Cardiac muscle cell (in vitro differentiated cells and primary cell): ENCODE measurements around the gene PRKCA. TPM values are rescaled to one million over a fixed set of nuclear protein-coding genes. Genes with fewer than 3 reads are reported as not detected.

Experiments
- DNase-seq, 2 donors: peaks; one replicate each; pipeline versions ENCODE4 v3.0.0 to v3.0.0-alpha.2; 2010 to 2017; ENCODE audit warnings: low read depth in 1 of 2, low spot score in 1 of 2
- H3K27ac ChIP-seq: fragments of 200-600 bp; sonication (generic); 2 replicates; pipeline ENCODE4 v1.5.1; 2016
- H3K27me3 ChIP-seq: fragments of 200-600 bp; sonication (generic); 2 replicates; pipeline ENCODE4 v1.6.0; 2016; ENCODE audit warnings: control low read depth
- H3K36me3 ChIP-seq: fragments of 200-600 bp; sonication (generic); 2 replicates; pipeline ENCODE4 v1.5.1; 2016; ENCODE audit warnings: control low read depth
- H3K4me1 ChIP-seq: fragments of 200-600 bp; sonication (generic); 2 replicates; pipeline ENCODE4 v1.8.1; 2017; ENCODE audit warnings: low read depth, mild to moderate bottlenecking, mixed run types
- H3K4me3 ChIP-seq: fragments of 200-600 bp; sonication (generic); 2 replicates; pipeline ENCODE4 v1.5.1; 2016; ENCODE audit warnings: mild to moderate bottlenecking
- H3K9me3 ChIP-seq: fragments of 200-600 bp; sonication (generic); 2 replicates; pipeline ENCODE4 v1.5.1; 2017; ENCODE audit warnings: low read depth, mild to moderate bottlenecking, control low read depth
- CTCF ChIP-seq: IDR thresholded peaks from 2 replicates; pipeline ENCODE4 v1.5.1; 2012; ENCODE audit warnings: low read depth, mild to moderate bottlenecking, low read length
- polyA plus RNA-seq: library from polyadenylated mRNA; unstranded; fragments of >200 nt; fragmentation: Nextera tagmentation; extraction: Ambion mirVana; gene quantifications from 2 replicates; pipeline ENCODE4 v1.2.1, GENCODE V29; 2016
- total RNA-seq: library from RNA; depleted of rRNA; stranded (reverse); fragments of >200 nt; gene quantifications from 2 replicates; pipeline ENCODE4 v1.2.3, GENCODE V29; 2016

PRKCA gene
- total and polyA plus RNA-seq, 2 experiments from 2014 or later = 3.1 to 10.3 TPM

GRCh38 chr17:66842505-66842904 is 540.1 kb downstream of the PRKCA start:
- no peaks in the 10 kb centered on the region for H3K27me3 ChIP-seq
- no peaks in the 10 kb centered on the region for H3K9me3 ChIP-seq
- H3K36me3 ChIP-seq = no peaks in the 10 kb centered on the region
- H3K4me3 ChIP-seq = no peak overlapping the region
- no peak overlapping the region for H3K27ac ChIP-seq
- no peaks in the 10 kb centered on the region for H3K4me1 ChIP-seq
- DNase-seq = no peak
- no peak for TF ChIP-seq CTCF

GRCh38 chr17:66842959-66843358 is 540.5 kb downstream of the PRKCA start:
- no peak overlapping the region for H3K27ac ChIP-seq
- H3K4me1 ChIP-seq = no peaks in the 10 kb centered on the region
- no peak overlapping the region for H3K4me3 ChIP-seq
- no peaks in the 10 kb centered on the region for H3K9me3 ChIP-seq
- H3K36me3 ChIP-seq = no peaks in the 10 kb centered on the region
- H3K27me3 ChIP-seq = no peaks in the 10 kb centered on the region
- TF ChIP-seq CTCF = no peak
- DNase-seq = no peak

GRCh38 chr17:66843627-66844026 is 541.2 kb downstream of the PRKCA start:
- no peak overlapping the region for H3K27ac ChIP-seq
- no peaks in the 10 kb centered on the region for H3K36me3 ChIP-seq
- H3K4me3 ChIP-seq = no peak overlapping the region
- no peaks in the 10 kb centered on the region for H3K4me1 ChIP-seq
- H3K9me3 ChIP-seq = no peaks in the 10 kb centered on the region
- H3K27me3 ChIP-seq = no peaks in the 10 kb centered on the region
- no peak for DNase-seq
- no peak for TF ChIP-seq CTCF

GRCh38 chr17:66847704-66848103 is 545.3 kb downstream of the PRKCA start:
- no peak overlapping the region for H3K4me3 ChIP-seq
- H3K27me3 ChIP-seq = no peaks in the 10 kb centered on the region
- no peak for DNase-seq
- H3K36me3 ChIP-seq = no peaks in the 10 kb centered on the region
- no peaks in the 10 kb centered on the region for H3K9me3 ChIP-seq
- no peak for TF ChIP-seq CTCF
- H3K27ac ChIP-seq = no peak overlapping the region
- H3K4me1 ChIP-seq = no peaks in the 10 kb centered on the region

- DNase-seq = no peak
- Histone ChIP-seq H3K4me3 (no peak overlapping the region), H3K36me3 (no peaks in the 10 kb centered on the region), H3K4me1 (no peaks in the 10 kb centered on the region), H3K27ac (no peak overlapping the region), H3K9me3 (no peaks in the 10 kb centered on the region), H3K27me3 (no peaks in the 10 kb centered on the region)
- no peak for TF ChIP-seq CTCF
These were observed 546.1 kb downstream of the PRKCA start for GRCh38 chr17:66848496-66848895.
